Measurements from ENCODE around the gene CPS1.

The CPS1 gene

GRCh38 chr2:210528716-210529115, 27.7 kb upstream of the CPS1 start:
- no peaks in the 10 kb centered on the region for H3K4me1 ChIP-seq (ENCODE audit: control insufficient read depth in 1 of 2, insufficient read depth in 2 of 2, low read length in 2 of 2)
- H3K27me3 ChIP-seq (ENCODE audit: insufficient read depth, low read length): no peaks in the 10 kb centered on the region
- H3K79me2 ChIP-seq (ENCODE audit: control insufficient read depth, insufficient read depth, low read length, poor library complexity): no peaks in the 10 kb centered on the region
- no peak for DNase-seq
- no peak overlapping the region for H2AFZ ChIP-seq (ENCODE audit: insufficient read depth, low read length, poor library complexity)
- H3K36me3 ChIP-seq (ENCODE audit: control insufficient read depth in 1 of 2, insufficient read depth in 2 of 2, low read length in 2 of 2): no peaks in the 10 kb centered on the region
- no peak overlapping the region for H3K4me2 ChIP-seq (ENCODE audit: low read length)
- no peaks in the 10 kb centered on the region for H3K9me3 ChIP-seq (ENCODE audit: insufficient read depth, low read depth, low read length)
- no peak overlapping the region for H3K14ac ChIP-seq (ENCODE audit: low read length)
- H3K79me1 ChIP-seq (ENCODE audit: low read length): no peaks in the 10 kb centered on the region
- H2BK5ac ChIP-seq (ENCODE audit: low read depth, low read length, poor library complexity): no peak overlapping the region
- no peak overlapping the region for H3K27ac ChIP-seq (ENCODE audit: low read depth, low read length)
- no peak overlapping the region for H3K4ac ChIP-seq (ENCODE audit: low read depth, low read length)
- no peak overlapping the region for H3K4me3 ChIP-seq (ENCODE audit: low read depth, low read length)
- no peak overlapping the region for H4K91ac ChIP-seq (ENCODE audit: low read depth, low read length)
- 100% methylated on average over 2 of the region's 4 CpGs for WGBS (ENCODE audit: extremely low coverage, insufficient coverage, insufficient read length)
- no peak overlapping the region for H4K8ac ChIP-seq (ENCODE audit: low read depth, low read length)
- H3K18ac ChIP-seq (ENCODE audit: low read length): no peak overlapping the region
- H4K12ac ChIP-seq (ENCODE audit: low read depth, low read length): no peak overlapping the region
- H2BK120ac ChIP-seq (ENCODE audit: insufficient read depth, low read length, poor library complexity): no peak overlapping the region
- no peak overlapping the region for H3K9ac ChIP-seq (ENCODE audit: low read length)
- H2AK5ac ChIP-seq (ENCODE audit: low read length): no peak overlapping the region
- H2BK12ac ChIP-seq (ENCODE audit: low read length): no peak overlapping the region
- no peak overlapping the region for H3K23ac ChIP-seq (ENCODE audit: low read length)

DNA sequence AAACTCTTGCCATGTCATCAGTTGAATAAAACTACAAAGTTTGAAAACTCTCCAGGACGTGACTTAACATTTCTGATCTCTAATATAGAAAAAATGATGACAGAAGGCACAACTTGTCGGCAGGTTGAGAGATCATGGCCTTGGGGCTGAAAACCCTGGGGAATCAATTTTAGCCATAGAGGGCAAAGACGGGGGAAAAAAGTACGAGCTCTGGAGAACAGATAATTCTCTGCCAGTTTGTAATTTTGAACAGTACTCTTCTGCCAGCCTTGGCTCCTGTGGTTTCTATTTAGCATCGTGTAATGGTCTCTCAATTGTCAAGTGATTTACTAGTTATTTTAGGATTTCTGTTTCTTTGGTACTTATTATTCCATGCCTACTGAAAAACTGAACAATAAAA, 25.3 kb upstream of the CPS1 start:
- H3K4me2 ChIP-seq (ENCODE audit: low read length): no peak overlapping the region
- H3K9ac ChIP-seq (ENCODE audit: low read length): no peak overlapping the region
- no peak overlapping the region for H4K8ac ChIP-seq (ENCODE audit: low read depth, low read length)
- no peak overlapping the region for H2AFZ ChIP-seq (ENCODE audit: insufficient read depth, low read length, poor library complexity)
- H3K14ac ChIP-seq (ENCODE audit: low read length): no peak overlapping the region
- no peak overlapping the region for H2BK120ac ChIP-seq (ENCODE audit: insufficient read depth, low read length, poor library complexity)
- no peak overlapping the region for H2AK5ac ChIP-seq (ENCODE audit: low read length)
- H3K79me2 ChIP-seq (ENCODE audit: control insufficient read depth, insufficient read depth, low read length, poor library complexity): no peaks in the 10 kb centered on the region
- no peak overlapping the region for H3K18ac ChIP-seq (ENCODE audit: low read length)
- H2BK5ac ChIP-seq (ENCODE audit: low read depth, low read length, poor library complexity): no peak overlapping the region
- no peak overlapping the region for H3K4ac ChIP-seq (ENCODE audit: low read depth, low read length)
- no peak overlapping the region for H3K23ac ChIP-seq (ENCODE audit: low read length)
- H4K12ac ChIP-seq (ENCODE audit: low read depth, low read length): no peak overlapping the region
- H3K27me3 ChIP-seq (ENCODE audit: insufficient read depth, low read length): no peaks in the 10 kb centered on the region
- no peaks in the 10 kb centered on the region for H3K36me3 ChIP-seq (ENCODE audit: control insufficient read depth in 1 of 2, insufficient read depth in 2 of 2, low read length in 2 of 2)
- H3K79me1 ChIP-seq (ENCODE audit: low read length): no peaks in the 10 kb centered on the region
- H2BK12ac ChIP-seq (ENCODE audit: low read length): no peak overlapping the region
- H3K4me1 ChIP-seq (ENCODE audit: control insufficient read depth in 1 of 2, insufficient read depth in 2 of 2, low read length in 2 of 2): no peaks in the 10 kb centered on the region
- H4K91ac ChIP-seq (ENCODE audit: low read depth, low read length): no peak overlapping the region
- no peak overlapping the region for H3K27ac ChIP-seq (ENCODE audit: low read depth, low read length)
- no peak overlapping the region for H3K4me3 ChIP-seq (ENCODE audit: low read depth, low read length)
- DNase-seq: no peak
- WGBS (ENCODE audit: extremely low coverage, insufficient coverage, insufficient read length): no CpG with 5 or more reads among the region's 5 CpGs
- no peaks in the 10 kb centered on the region for H3K9me3 ChIP-seq (ENCODE audit: insufficient read depth, low read depth, low read length)

DNA sequence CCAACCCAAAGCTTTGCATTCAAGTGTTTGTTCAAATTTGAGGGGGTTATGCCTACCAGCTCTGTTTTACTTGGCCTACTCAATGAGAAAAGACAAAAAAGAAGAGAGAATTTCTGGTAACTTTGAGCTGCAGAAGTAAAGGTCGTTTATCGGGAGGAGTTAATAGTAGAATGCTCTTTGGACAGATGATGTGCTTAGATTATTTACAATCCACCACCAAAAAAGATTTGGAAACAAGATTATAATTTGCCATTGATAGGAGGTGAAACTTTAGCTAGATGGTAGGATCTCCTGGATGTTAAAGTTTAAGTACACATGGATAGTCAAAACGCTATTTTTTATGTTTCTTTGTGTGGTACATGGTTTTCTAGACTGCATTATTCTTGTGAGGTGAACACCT, 24.9 kb upstream of the CPS1 start:
- H3K18ac ChIP-seq (ENCODE audit: low read length): no peak overlapping the region
- H4K8ac ChIP-seq (ENCODE audit: low read depth, low read length): no peak overlapping the region
- H3K4me2 ChIP-seq (ENCODE audit: low read length): no peak overlapping the region
- H3K4me1 ChIP-seq (ENCODE audit: control insufficient read depth in 1 of 2, insufficient read depth in 2 of 2, low read length in 2 of 2): no peaks in the 10 kb centered on the region
- no peak overlapping the region for H2AK5ac ChIP-seq (ENCODE audit: low read length)
- no peak overlapping the region for H3K4me3 ChIP-seq (ENCODE audit: low read depth, low read length)
- no peak overlapping the region for H3K14ac ChIP-seq (ENCODE audit: low read length)
- H3K4ac ChIP-seq (ENCODE audit: low read depth, low read length): no peak overlapping the region
- no peak overlapping the region for H2BK120ac ChIP-seq (ENCODE audit: insufficient read depth, low read length, poor library complexity)
- no peak overlapping the region for H3K23ac ChIP-seq (ENCODE audit: low read length)
- H3K9me3 ChIP-seq (ENCODE audit: insufficient read depth, low read depth, low read length): no peaks in the 10 kb centered on the region
- H3K36me3 ChIP-seq (ENCODE audit: control insufficient read depth in 1 of 2, insufficient read depth in 2 of 2, low read length in 2 of 2): no peaks in the 10 kb centered on the region
- H4K12ac ChIP-seq (ENCODE audit: low read depth, low read length): no peak overlapping the region
- no peaks in the 10 kb centered on the region for H3K27me3 ChIP-seq (ENCODE audit: insufficient read depth, low read length)
- no peak overlapping the region for H2AFZ ChIP-seq (ENCODE audit: insufficient read depth, low read length, poor library complexity)
- no peaks in the 10 kb centered on the region for H3K79me1 ChIP-seq (ENCODE audit: low read length)
- no peak overlapping the region for H4K91ac ChIP-seq (ENCODE audit: low read depth, low read length)
- no peak overlapping the region for H3K9ac ChIP-seq (ENCODE audit: low read length)
- DNase-seq: no peak
- 100% methylated on average over 1 of the region's 3 CpGs for WGBS (ENCODE audit: extremely low coverage, insufficient coverage, insufficient read length)
- no peaks in the 10 kb centered on the region for H3K79me2 ChIP-seq (ENCODE audit: control insufficient read depth, insufficient read depth, low read length, poor library complexity)
- no peak overlapping the region for H2BK12ac ChIP-seq (ENCODE audit: low read length)
- no peak overlapping the region for H2BK5ac ChIP-seq (ENCODE audit: low read depth, low read length, poor library complexity)
- no peak overlapping the region for H3K27ac ChIP-seq (ENCODE audit: low read depth, low read length)

DNA sequence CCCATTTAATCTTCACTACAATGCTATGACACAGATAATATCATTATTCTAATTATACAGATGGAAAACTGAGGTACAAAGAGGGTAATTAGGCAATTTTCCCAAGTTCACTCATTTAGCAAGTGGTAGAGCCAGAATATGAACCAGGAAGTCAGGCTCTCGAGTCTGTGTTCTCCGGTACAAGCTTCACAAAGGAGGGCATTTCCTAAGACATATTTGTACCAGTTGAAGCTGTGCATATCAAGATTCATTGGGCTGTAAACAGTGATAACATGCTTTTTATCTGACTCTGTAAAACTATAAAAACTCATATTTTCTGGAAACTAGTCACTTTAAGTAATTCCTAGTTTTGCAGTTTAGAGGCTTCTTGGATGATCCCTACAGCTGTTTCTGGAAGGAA, 23.0 kb upstream of the CPS1 start:
- H3K4ac ChIP-seq (ENCODE audit: low read depth, low read length): no peak overlapping the region
- H3K4me3 ChIP-seq (ENCODE audit: low read depth, low read length): no peak overlapping the region
- no peak overlapping the region for H2BK12ac ChIP-seq (ENCODE audit: low read length)
- no peak overlapping the region for H4K91ac ChIP-seq (ENCODE audit: low read depth, low read length)
- no peaks in the 10 kb centered on the region for H3K79me2 ChIP-seq (ENCODE audit: control insufficient read depth, insufficient read depth, low read length, poor library complexity)
- H3K36me3 ChIP-seq (ENCODE audit: control insufficient read depth in 1 of 2, insufficient read depth in 2 of 2, low read length in 2 of 2): no peaks in the 10 kb centered on the region
- H3K9me3 ChIP-seq (ENCODE audit: insufficient read depth, low read depth, low read length): no peaks in the 10 kb centered on the region
- DNase-seq: no peak
- no peaks in the 10 kb centered on the region for H3K79me1 ChIP-seq (ENCODE audit: low read length)
- no peak overlapping the region for H3K14ac ChIP-seq (ENCODE audit: low read length)
- no peak overlapping the region for H2BK120ac ChIP-seq (ENCODE audit: insufficient read depth, low read length, poor library complexity)
- no peak overlapping the region for H3K9ac ChIP-seq (ENCODE audit: low read length)
- H2BK5ac ChIP-seq (ENCODE audit: low read depth, low read length, poor library complexity): no peak overlapping the region
- no peak overlapping the region for H3K27ac ChIP-seq (ENCODE audit: low read depth, low read length)
- H4K8ac ChIP-seq (ENCODE audit: low read depth, low read length): no peak overlapping the region
- no peak overlapping the region for H3K4me2 ChIP-seq (ENCODE audit: low read length)
- no peak overlapping the region for H4K12ac ChIP-seq (ENCODE audit: low read depth, low read length)
- no peak overlapping the region for H3K18ac ChIP-seq (ENCODE audit: low read length)
- no peak overlapping the region for H3K23ac ChIP-seq (ENCODE audit: low read length)
- H3K27me3 ChIP-seq (ENCODE audit: insufficient read depth, low read length): no peaks in the 10 kb centered on the region
- H3K4me1 ChIP-seq (ENCODE audit: control insufficient read depth in 1 of 2, insufficient read depth in 2 of 2, low read length in 2 of 2): no peaks in the 10 kb centered on the region
- H2AK5ac ChIP-seq (ENCODE audit: low read length): no peak overlapping the region
- H2AFZ ChIP-seq (ENCODE audit: insufficient read depth, low read length, poor library complexity): no peak overlapping the region
- WGBS (ENCODE audit: extremely low coverage, insufficient coverage, insufficient read length): no CpG with 5 or more reads among the region's 2 CpGs

Measured in trophoblast cell (in vitro differentiated cells and primary cell).